HCT116 (cell line): ENCODE results near the gene SYNE4. TPM values are rescaled to one million over a fixed set of nuclear protein-coding genes. Genes with fewer than 3 reads are reported as not detected.

Experiments
- ATAC-seq: fragments of 200-7000 bp; cut with Tn5 transposase; 2 replicates; pipeline ENCODE4 v1.9.1; 2020; ENCODE audit warnings: mild to moderate bottlenecking, moderate library complexity
- BruUV-seq: library from RNA; stranded (reverse); fragments of 400-500 nt; replicated peaks from 2 replicates; lab custom pipeline; 2021; lab: Mats Ljungman, UMichigan
- CTCF ChIA-PET: fragments of 300-600 bp; sonication (Branson Sonifier 250); formaldehyde crosslinking; loops from one replicate; lab custom pipeline; 2021; ENCODE audit warnings: antibody characterized with exemption; lab: Charles Lee
- POLR2A ChIA-PET: fragments of 300-600, 350-600 bp; sonication (Branson Sonifier 250); formaldehyde crosslinking; loops from one replicate; lab custom pipeline; 2021; ENCODE audit warnings: antibody characterized with exemption; lab: Charles Lee
- RAD21 ChIA-PET, 2 experiments: fragments of 300-600 bp; sonication (Branson Sonifier 250); formaldehyde crosslinking; loops; one replicate each; lab custom pipeline; 2023; ENCODE audit warnings: low total read pairs in 2 of 2; ENCODE audit not compliant: uncharacterized antibody in 2 of 2, unreplicated experiment in 2 of 2, low non-redundant PET in 1 of 2; lab: Charles Lee
- DNase-seq: peaks from one replicate; pipeline ENCODE4 v3.0.0-alpha.2; 2010; ENCODE audit warnings: low read depth, low spot score
- H2AFZ ChIP-seq: fragments of 200-600 bp; shearing (Covaris generic), sonication (generic); 2 replicates; pipeline ENCODE4 v1.6.1; 2017; ENCODE audit warnings: low read depth, mixed run types, mixed read lengths, antibody characterized with exemption, low read length; ENCODE audit not compliant: poor library complexity, severe bottlenecking
- H3K27ac ChIP-seq: 2 replicates; pipeline ENCODE4 v1.5.1; 2012; ENCODE audit warnings: low read depth, low read length
- H3K27me3 ChIP-seq: fragments of 200-600 bp; sonication (generic); 2 replicates; pipeline ENCODE4 v1.6.1; 2016; ENCODE audit warnings: mixed run types, low read length, mixed read lengths; ENCODE audit not compliant: insufficient read depth
- H3K36me3 ChIP-seq, 2 experiments: fragments of 200-500 bp in 1 of 2; fragments of 200-600 bp in 1 of 2; sonication (Bioruptor generic) in 1 of 2; sonication (generic) in 1 of 2; 2 replicates each; pipeline versions ENCODE4 v1.5.1 to v1.6.1; 2014 to 2016; ENCODE audit warnings: low read length in 2 of 2, inconsistent platforms in 1 of 2, mixed read lengths in 1 of 2, mixed run types in 1 of 2; ENCODE audit not compliant: insufficient read depth in 2 of 2, control insufficient read depth in 1 of 2
- H3K4me1 ChIP-seq, 2 experiments: fragments of 200-600 bp in 1 of 2; sonication (generic) in 1 of 2; 2 replicates each; pipeline versions ENCODE4 v1.5.1 to v1.6.1; 2012 to 2017; ENCODE audit warnings: low read length in 2 of 2, inconsistent platforms in 1 of 2, mild to moderate bottlenecking in 1 of 2, mixed read lengths in 1 of 2, mixed run types in 1 of 2, moderate library complexity in 1 of 2; ENCODE audit not compliant: insufficient read depth in 2 of 2, control insufficient read depth in 1 of 2
- H3K4me2 ChIP-seq: fragments of 200-600 bp; sonication (generic); 2 replicates; pipeline ENCODE4 v1.6.1; 2017; ENCODE audit warnings: mixed run types, low read length, mixed read lengths
- H3K4me3 ChIP-seq, 2 experiments: fragments of 200-600 bp in 1 of 2; sonication (generic) in 1 of 2; replicated peaks in 1 of 2; 2 replicates each; pipeline ENCODE4 v1.5.1; 2011 to 2016; ENCODE audit warnings: low read length in 2 of 2, control low read depth in 1 of 2, low read depth in 1 of 2, mild to moderate bottlenecking in 1 of 2, mixed read lengths in 1 of 2, mixed run types in 1 of 2
- H3K79me2 ChIP-seq: fragments of 200-600 bp; sonication (generic); 2 replicates; pipeline ENCODE4 v1.6.1; 2017; ENCODE audit warnings: mild to moderate bottlenecking, mixed run types, low read length, moderate library complexity, mixed read lengths; ENCODE audit not compliant: insufficient read depth
- H3K9ac ChIP-seq: fragments of 200-600 bp; sonication (generic); 2 replicates; pipeline ENCODE4 v1.6.1; 2016; ENCODE audit warnings: low read length, mixed read lengths
- H3K9me2 ChIP-seq: fragments of 200-600 bp; sonication (generic), shearing (Covaris generic); 2 replicates; pipeline ENCODE4 v1.6.1; 2017; ENCODE audit warnings: mixed run types, mild to moderate bottlenecking, moderate library complexity; ENCODE audit not compliant: insufficient read depth
- H3K9me3 ChIP-seq, 2 experiments: fragments of 200-500 bp in 1 of 2; fragments of 200-600 bp in 1 of 2; sonication (Bioruptor generic) in 1 of 2; sonication (generic) in 1 of 2; 2 replicates each; pipeline ENCODE4 v1.6.1; 2014 to 2017; ENCODE audit warnings: low read length in 2 of 2, mixed read lengths in 2 of 2, inconsistent platforms in 1 of 2, low read depth in 1 of 2, mild to moderate bottlenecking in 1 of 2, mixed run types in 1 of 2, moderate library complexity in 1 of 2; ENCODE audit not compliant: control insufficient read depth in 1 of 2, insufficient read depth in 1 of 2
- H4K20me1 ChIP-seq: fragments of 200-600 bp; sonication (generic), shearing (Covaris generic); 2 replicates; pipeline ENCODE4 v1.6.1; 2017; ENCODE audit warnings: mixed run types, mild to moderate bottlenecking, moderate library complexity; ENCODE audit not compliant: insufficient read depth
- ATF3 ChIP-seq: IDR thresholded peaks from 2 replicates; pipeline ENCODE4 v1.6.1; 2012
- CBX3 ChIP-seq: IDR thresholded peaks from 2 replicates; pipeline ENCODE4 v1.6.1; 2012; ENCODE audit warnings: low read depth
- EGR1 ChIP-seq: IDR thresholded peaks from 2 replicates; pipeline ENCODE4 v1.6.1; 2012; ENCODE audit warnings: low read depth
- EZH2phosphoT487 ChIP-seq: fragments of 200-600 bp; IDR thresholded peaks from 2 replicates; pipeline ENCODE4 v1.6.1; 2018; ENCODE audit warnings: antibody characterized with exemption, borderline replicate concordance
- JUND ChIP-seq: IDR thresholded peaks from 2 replicates; pipeline ENCODE4 v1.6.1; 2012
- MAX ChIP-seq: IDR thresholded peaks from 2 replicates; pipeline ENCODE4 v1.6.1; 2012
- POLR2A ChIP-seq: IDR thresholded peaks from 2 replicates; pipeline ENCODE4 v1.7.0; 2011; ENCODE audit warnings: borderline replicate concordance; ENCODE audit not compliant: insufficient read depth, insufficient read length; ENCODE audit errors: extremely low read depth
- POLR2AphosphoS5 ChIP-seq: IDR thresholded peaks from 2 replicates; pipeline ENCODE4 v1.6.1; 2011; ENCODE audit warnings: mild to moderate bottlenecking, low read depth, low read length, moderate library complexity
- RAD21 ChIP-seq: IDR thresholded peaks from 2 replicates; pipeline ENCODE4 v1.6.1; 2012; ENCODE audit warnings: low read depth, mild to moderate bottlenecking
- REST ChIP-seq: IDR thresholded peaks from 2 replicates; pipeline ENCODE4 v1.6.1; 2012; ENCODE audit warnings: low read depth
- SIN3A ChIP-seq: IDR thresholded peaks from 2 replicates; pipeline ENCODE4 v1.6.1; 2012; ENCODE audit warnings: low read depth
- SP1 ChIP-seq: IDR thresholded peaks from 2 replicates; pipeline ENCODE4 v1.6.1; 2012; ENCODE audit warnings: low read depth
- SRF ChIP-seq: IDR thresholded peaks from 2 replicates; pipeline ENCODE4 v1.6.1; 2012; ENCODE audit warnings: low read depth
- TCF7L2 ChIP-seq: IDR thresholded peaks from 2 replicates; pipeline ENCODE4 v1.7.0; 2011; ENCODE audit warnings: borderline replicate concordance, inconsistent platforms; ENCODE audit not compliant: insufficient read depth, insufficient read length; ENCODE audit errors: extremely low read depth
- ZFX ChIP-seq: fragments of 450-650 bp; IDR thresholded peaks from 2 replicates; pipeline ENCODE4 v1.6.1; 2017
- intact Hi-C: fragments of 100-400 bp; cut with micrococcal nuclease; formaldehyde crosslinking; loops from 2 replicates; pipeline ENCODE4 v1.10.0; 2022
- total RNA-seq: library from RNA; stranded (reverse); gene quantifications from one replicate; pipeline ENCODE4 v1.2.1, GENCODE V29; 2021; ENCODE audit not compliant: unreplicated experiment

Gene SYNE4
- total RNA-seq, 1 experiment from 2014 or later: 27.9 TPM

GRCh38 chr19:35987571-35987896 lies 21.1 kb downstream of the SYNE4 start:
- 0 out of 2 replicates have a peak, but pooled peaks cover 3% of the 10 kb centered on the region for H3K27me3 ChIP-seq
- ChIA-PET POLR2A (interaction anchor here (1.3 kb wide), 1 partner anchor 239 kb away, joined by 3 read pairs; the partner anchor contains the start of gene LIN37), CTCF (interaction anchor here (0.7 kb wide), 1 partner anchor 9 kb away, joined by 3 read pairs; no protein-coding TSS in a partner anchor), RAD21 (interaction anchor here in 1 of 2 experiments (0.9 kb wide), 1 partner anchor 167 kb away, joined by 10 read pairs; no protein-coding TSS in a partner anchor)
- no peaks in the 10 kb centered on the region for H4K20me1 ChIP-seq
- ATAC-seq (peak; percentile 40), DNase-seq (no peak)
- no TSS peak for BruUV-seq
- peaks cover 9 to 19% of the 10 kb centered on the region in 2 experiments; a peak in 3 of 4 replicates for H3K4me1 ChIP-seq
- no peaks in the 10 kb centered on the region for H3K36me3 ChIP-seq
- H3K27ac ChIP-seq: 0 out of 2 replicates have a peak overlapping the region, but pooled peaks have one; percentile 22
- intact Hi-C loops: no loop called here
- no peaks in the 10 kb centered on the region for H3K9me2 ChIP-seq
- peak overlapping the region; percentile 40 to 56 for H3K4me3 ChIP-seq
- no peaks in the 10 kb centered on the region for H3K9me3 ChIP-seq
- H3K79me2 ChIP-seq: no peaks in the 10 kb centered on the region
- peak overlapping the region; percentile 61 for H2AFZ ChIP-seq
- TF ChIP-seq ATF3 (no peak), TCF7L2 (no peak), SP1 (no peak), POLR2A (no peak), RAD21 (no peak), CBX3 (no peak), SRF (no peak), EGR1 (no peak), POLR2AphosphoS5 (no peak), EZH2phosphoT487 (no peak), SIN3A (no peak), JUND (no peak), MAX (no peak; the same call in 1 of the 2 replicates), REST (no peak), ZFX (no peak)
- H3K4me2 ChIP-seq: peak overlapping the region; percentile 72
- peak overlapping the region; percentile 41; the same call in 1 of the 2 replicates for H3K9ac ChIP-seq
